HG03196 (cell line): Measurements from ENCODE around the gene PRUNE2.
"Not testable (repeated sequence)": the region's sequence is repeated elsewhere in the genome, so short reads cannot be mapped to it uniquely, and the experiment has no call there.

ENCODE experiments used
- ATAC-seq: cut with Tn5 transposase; IDR thresholded peaks from one replicate; pipeline ENCODE4 v1.9.1; 2021; ENCODE audit not compliant: unreplicated experiment

Gene PRUNE2

GRCh38 chr9:76607730-76608436, 298.0 kb downstream of the PRUNE2 start:
- ATAC-seq = no peak

- ATAC-seq = no peak
These were observed 300.5 kb downstream of the PRUNE2 start for GRCh38 chr9:76605321-76605900.

- no peak for ATAC-seq
These were observed 301.9 kb downstream of the PRUNE2 start for GRCh38 chr9:76603931-76604570.

DNA sequence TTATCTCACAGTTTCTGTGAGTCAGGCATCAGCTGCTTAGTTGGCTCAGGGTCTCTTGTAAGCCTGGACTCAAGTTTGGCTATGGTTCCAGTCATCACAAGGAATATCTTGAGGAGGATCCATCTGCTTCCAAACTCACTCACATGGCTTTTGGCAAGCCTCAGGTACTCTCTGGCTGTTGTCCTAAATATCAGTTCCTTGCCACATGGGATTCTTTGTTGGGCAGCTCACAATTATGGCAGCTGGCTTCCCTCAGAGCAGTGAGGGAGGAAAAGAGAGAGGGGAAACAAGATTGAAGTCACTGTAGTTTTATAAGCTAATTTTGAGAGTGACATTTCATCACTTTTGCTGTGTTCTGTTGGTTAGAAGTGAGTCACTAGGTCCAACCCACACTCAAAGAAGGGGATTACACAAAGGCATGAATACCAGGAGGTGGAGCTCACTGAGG, 302.4 kb downstream of the PRUNE2 start:
- no peak for ATAC-seq

DNA sequence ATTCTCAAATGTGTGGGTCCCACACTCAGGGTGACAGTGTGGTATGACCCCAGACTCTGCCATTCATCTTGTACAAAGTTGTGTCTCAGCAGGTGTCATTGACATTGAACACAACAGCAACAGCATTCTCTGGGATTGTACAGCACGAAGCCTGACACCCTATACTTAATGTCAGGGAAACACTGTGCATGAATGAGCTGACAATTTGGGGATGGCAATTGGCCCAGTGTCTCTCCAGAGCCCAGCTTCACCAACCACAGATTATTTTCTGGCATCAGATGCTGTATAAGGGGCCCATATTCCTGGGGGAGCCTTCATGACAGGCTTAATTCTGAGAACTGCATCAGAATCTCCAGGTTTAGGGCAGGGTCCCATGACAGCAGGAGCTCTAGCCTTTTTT, 303.7 kb downstream of the PRUNE2 start:
- no peak for ATAC-seq

- ATAC-seq = no peak
These were observed 305.8 kb downstream of the PRUNE2 start for GRCh38 chr9:76600007-76600615.

DNA sequence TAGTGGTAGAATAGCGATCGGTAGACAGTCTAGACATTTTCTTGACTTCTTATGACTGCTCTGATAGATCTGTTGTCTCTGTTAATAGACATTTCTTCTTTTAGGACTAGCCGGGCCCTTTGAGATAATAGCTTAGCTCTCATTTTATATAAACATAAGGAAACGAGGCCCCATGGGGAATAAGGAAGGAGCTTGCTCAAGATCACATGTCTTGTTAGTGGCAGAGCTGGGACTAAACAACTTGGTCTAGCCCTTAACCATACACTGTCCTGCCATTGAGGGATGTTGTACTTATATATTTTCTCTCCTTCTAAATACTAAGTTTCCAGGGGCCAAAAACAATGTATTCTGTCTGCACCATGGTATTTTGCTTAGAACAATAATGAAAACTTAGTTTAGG, 306.9 kb downstream of the PRUNE2 start:
- no peak for ATAC-seq

GRCh38 chr9:76595645-76596044, 310.3 kb downstream of the PRUNE2 start:
- ATAC-seq = no peak

- no peak for ATAC-seq
These were observed 311.0 kb downstream of the PRUNE2 start for GRCh38 chr9:76594764-76595424.

DNA sequence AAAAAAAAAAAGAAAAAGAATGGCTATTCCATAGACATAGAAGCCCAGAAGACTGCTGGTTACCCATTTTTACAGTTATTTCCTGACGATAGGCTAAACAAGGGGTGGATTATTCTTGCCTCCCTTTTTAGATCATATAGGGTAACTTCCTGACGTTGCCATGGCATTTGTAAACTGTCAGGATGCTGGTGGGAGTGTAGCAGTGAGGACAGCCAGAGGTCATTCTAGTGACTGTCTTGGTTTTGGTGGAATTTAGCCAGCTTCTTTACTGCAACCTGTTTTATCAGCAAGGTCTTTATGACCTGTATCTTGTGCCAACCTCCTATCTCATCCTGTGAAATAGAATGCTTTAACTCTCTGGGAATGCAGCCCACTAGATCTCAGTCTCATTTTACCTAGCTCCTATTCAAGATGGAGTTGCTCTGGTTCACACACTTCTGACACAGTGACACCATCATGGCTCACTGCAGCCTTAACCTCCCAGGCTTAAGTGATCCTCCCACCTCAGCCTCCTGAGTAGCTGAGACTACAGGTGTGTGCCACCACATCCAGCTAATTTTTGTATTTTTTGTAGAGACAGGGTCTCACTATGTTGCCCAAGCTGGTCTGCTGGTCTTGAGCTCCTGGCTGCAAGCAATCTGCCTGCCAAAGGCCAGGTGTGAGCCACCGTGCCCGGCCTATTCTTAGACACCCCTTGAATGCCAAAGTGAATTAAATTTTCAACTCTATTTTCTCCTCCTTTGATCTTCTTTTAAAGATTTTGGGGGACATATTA, 311.8 kb downstream of the PRUNE2 start:
- not testable (repeated sequence) for ATAC-seq

DNA sequence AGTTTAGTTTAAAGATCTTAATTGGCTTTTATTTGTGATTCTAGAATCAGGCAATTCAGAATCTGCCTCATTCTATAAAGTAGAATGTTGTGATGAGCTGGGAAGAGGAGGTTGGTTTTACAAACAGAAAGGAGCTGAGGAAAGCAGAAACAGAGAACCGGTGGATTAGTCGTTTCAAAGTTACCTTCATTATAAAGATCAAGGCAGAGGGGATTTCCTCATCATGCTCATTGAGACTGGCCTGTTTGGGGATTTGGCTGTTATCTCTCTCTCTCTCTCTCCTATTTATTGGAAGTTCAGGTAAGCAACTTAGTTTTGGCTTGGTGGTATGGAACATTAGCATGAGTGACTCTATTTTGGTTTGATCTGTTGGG, 313.0 kb downstream of the PRUNE2 start:
- ATAC-seq = no peak

- ATAC-seq = no peak
These were observed 313.6 kb downstream of the PRUNE2 start for GRCh38 chr9:76592091-76592973.

GRCh38 chr9:76591256-76591950, 314.5 kb downstream of the PRUNE2 start:
- ATAC-seq = no peak

GRCh38 chr9:76588316-76588715, 317.6 kb downstream of the PRUNE2 start:
- no peak for ATAC-seq

- no peak for ATAC-seq
These were observed 319.3 kb downstream of the PRUNE2 start for GRCh38 chr9:76586390-76587314.

- no peak for ATAC-seq
These were observed 320.2 kb downstream of the PRUNE2 start for GRCh38 chr9:76585487-76586389.

- no peak for ATAC-seq
These were observed 322.7 kb downstream of the PRUNE2 start for GRCh38 chr9:76583256-76583655.
